Activated T-cell treated with anti-CD3 and anti-CD28 coated beads for 24 hours (primary cell): ENCODE data around the gene PFKFB4.

ENCODE experiments used
- DNase-seq: peaks from one replicate; pipeline ENCODE4 v3.0.0-alpha.2; 2020; ENCODE audit warnings: low read depth

Gene PFKFB4

DNA sequence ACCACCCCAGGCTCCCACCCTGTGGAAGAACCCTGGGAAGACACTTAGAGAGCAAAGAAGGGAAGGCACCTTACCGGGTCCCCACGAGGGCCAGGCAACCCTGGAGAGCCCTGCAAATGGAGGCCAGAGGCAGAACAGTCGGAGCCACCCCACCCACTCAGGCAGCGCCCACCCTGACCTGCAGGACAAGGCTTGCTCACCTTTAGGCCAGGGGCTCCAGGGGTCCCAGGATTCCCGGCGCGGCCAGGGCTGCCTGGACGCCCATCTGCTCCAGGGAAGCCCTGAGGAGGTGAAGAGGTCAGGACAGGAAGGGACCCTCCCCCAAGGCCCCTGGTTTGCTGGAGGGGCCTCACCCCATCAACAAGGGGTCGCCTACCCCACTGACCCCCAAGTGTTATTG lies 28.2 kb upstream of the PFKFB4 start:
- DNase-seq: no peak

DNA sequence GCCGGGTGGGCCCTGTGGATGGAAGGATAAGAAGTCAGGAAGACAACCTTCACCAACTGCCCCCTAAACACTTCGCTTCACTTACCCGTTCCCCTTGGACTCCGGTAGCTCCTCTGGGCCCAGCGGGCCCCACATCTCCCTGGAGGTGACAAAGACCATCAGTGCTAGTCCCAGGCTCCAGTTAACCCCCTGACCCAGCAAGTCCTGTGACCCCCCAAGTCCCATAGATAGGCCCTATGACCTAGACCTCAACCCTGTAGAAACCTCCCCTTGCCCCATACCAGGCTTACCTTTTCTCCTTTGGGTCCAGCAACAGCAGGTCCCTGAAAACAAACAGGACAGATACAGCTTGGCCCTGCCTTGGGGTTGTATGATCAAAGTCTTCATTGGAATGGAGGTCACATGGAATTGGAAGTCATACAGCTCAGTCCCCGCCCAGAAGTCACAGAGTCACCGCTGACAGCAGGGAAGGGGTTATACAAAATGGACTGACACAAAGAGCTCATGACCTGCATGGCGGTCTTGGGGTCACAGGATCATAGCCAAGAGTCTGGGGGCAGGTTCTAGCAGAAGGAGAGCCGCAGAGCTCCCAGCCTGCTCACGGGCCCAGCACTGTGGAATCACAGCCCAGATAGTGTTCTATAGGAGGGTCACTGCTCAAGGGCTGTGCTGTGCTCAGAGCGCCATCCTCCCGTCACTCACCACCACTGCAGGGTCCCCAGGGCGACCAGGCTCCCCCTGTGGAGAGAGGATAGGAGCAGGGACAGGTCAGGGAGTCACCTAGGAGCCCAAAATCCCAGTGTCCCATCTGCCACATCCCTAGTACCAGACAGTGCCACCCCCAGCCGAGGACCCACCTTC lies 25.2 kb upstream of the PFKFB4 start:
- no peak for DNase-seq

DNA sequence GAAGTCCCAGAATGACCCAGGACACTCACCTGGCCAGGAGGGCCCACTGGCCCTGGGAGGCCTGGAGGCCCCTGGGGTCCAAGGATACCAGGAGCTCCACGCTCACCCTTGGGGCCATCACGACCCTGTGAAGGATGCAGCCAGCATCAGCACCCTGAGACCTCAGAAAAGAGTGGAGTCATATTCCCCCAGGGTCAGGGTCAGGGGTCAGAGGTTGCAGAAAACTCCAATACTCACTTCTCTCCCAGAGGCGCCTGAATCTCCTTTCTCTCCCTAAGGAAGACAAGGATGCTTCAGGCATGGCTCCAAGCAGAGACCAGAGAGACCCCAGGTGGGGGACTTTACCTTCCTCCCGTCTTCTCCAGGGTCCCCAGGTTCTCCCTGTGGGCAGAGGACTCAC lies 20.0 kb upstream of the PFKFB4 start:
- no peak for DNase-seq

DNA sequence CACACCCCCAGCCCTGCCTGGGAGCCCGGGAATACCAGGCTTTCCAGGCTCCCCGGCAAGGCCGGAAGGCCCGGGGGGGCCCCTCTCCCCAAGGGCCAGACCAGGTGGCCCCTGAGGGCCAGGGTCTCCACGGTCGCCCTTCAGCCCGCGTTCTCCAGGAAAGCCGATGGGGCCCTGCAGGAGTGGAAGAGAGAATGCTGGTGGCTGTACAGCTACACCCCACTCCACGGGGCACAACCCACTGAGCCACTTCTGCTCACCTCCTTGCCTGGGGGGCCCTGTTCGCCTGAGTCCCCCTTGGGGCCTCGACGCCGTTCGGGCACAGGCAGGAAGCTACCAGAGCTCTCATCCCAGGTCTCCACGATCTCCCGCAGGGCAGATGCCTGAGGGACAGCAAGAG lies 18.8 kb upstream of the PFKFB4 start:
- DNase-seq: no peak

DNA sequence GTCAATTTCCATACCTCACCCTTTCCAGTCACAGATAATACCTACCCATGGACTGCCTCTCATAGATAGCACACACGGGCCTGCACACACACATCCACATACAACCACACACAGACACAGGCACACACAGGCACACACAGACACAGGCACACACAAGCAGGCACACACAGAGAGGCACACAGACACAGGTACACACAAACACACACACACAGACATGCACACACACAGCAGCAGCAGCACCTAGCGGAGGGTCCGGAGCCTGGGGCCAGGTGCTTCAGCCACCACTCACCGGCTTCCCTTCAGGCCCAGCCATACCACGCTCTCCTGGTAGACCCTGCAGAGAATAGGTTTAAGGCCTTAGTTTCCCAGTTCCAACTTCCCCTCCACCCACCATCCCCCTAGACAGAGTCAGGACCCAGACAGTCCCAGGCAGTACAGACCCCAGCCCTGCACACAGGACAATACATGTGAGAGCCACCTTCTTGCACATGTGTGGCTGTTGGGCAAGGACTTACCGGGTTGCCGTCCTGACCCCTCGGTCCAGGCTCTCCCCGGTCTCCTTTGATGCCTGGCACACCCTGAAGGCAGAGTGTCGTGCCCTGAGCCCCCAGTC lies 17.5 kb upstream of the PFKFB4 start:
- DNase-seq: no peak

DNA sequence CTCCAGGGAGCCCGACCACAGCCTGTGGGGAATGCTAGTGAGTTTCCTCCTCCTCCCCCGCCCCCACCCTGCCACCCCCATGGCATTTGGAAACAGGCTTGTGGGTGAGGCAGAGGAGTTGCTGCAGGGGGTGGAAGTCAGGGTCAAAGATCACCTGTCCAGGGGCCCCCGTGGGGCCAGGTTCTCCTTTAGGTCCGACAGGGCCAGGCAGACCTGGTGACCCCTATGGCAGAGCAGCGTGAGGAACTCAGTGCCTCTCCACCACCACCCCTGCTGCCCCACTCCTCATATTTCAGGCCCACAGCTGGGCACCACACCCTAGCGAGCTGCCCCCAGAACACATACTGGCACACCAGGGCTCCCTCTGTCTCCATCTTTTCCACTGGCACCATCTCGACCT lies 15.9 kb upstream of the PFKFB4 start:
- no peak for DNase-seq

DNA sequence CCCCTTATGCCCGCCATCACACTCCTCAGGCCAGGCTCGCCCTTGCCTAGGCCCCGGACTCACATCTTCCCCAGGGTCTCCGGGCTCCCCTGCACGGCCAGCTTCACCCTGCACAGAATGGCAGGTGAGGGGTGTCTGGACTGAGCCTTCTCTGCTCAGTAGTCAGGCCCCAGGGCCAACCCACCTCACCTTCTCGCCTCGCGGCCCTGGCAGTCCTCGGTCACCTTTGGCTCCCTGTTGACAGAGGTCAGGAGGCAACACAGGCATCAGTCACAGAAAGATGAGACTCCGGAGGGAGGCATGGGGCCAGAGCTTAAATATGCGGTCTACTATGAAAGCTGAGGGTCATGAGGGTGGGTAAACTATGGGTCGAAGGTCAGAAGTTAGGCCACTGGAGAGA lies 15.3 kb upstream of the PFKFB4 start:
- DNase-seq: no peak

DNA sequence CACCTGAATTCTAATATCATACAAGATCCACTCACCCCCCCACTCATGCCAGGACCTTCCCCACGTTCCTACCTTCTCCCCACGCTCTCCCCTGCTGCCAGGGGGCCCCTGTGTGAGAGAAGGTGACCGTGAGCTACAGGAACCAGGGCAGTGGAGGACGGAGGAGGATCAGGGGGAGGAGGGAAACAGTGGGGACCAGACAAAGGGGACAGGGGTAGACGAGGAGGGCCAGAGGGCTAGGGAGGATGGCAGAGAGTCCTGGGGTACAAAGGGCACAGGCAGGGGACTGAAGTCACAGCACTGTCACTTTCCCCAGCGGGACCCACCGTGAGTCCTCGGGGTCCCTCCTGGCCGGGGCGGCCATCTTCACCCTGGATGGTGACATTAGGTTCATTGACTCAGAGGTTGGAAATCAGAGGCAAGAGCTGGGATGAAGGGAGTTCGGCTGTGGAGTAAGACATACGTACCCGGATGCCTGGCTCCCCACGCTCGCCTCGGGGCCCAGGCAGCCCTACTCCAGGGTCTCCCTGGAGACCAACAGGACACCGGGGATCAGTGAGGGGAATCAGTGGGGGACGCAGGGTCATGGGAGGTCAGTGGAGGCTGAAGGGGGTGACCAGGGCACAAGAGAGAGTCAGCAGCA lies 13.3 kb upstream of the PFKFB4 start:
- no peak for DNase-seq

DNA sequence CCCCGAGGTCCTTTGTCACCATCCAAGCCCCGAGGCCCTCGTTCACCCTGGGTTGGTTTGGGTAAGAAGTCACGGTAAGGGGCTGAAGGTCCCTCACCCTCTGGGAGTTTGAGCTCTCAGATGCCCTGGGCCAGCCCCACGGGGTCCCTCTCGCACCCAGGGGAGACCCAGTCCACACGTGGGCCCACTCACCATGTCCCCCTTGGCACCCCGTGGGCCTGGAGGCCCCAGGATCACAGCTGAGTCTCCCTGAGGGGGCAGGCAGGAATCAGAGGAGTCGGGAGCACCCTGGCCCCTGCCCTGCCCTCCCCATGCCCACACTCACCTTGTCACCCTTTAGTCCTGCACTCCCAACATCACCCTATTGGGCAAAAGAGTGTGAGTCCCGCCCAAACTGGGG lies 12.8 kb upstream of the PFKFB4 start:
- DNase-seq: no peak

DNA sequence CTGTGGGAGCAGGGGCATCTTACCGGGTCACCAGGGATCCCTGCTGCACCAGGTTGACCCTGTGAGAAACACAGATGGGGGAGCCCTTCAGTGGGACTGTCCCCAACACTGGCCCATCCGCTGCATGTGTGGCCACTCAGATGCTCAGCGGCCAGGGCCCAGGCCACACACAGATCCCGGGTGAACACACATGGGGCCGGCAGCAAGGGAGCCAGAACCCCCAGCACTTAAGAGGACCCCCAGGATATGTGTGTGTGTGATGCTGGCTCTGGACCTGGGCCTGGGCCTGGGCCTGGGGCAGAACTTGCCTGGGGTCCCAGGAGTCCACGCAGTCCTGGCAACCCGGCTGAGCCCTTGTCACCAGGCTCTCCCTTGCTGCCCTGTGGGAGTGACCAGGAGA lies 11.9 kb upstream of the PFKFB4 start:
- no peak for DNase-seq

DNA sequence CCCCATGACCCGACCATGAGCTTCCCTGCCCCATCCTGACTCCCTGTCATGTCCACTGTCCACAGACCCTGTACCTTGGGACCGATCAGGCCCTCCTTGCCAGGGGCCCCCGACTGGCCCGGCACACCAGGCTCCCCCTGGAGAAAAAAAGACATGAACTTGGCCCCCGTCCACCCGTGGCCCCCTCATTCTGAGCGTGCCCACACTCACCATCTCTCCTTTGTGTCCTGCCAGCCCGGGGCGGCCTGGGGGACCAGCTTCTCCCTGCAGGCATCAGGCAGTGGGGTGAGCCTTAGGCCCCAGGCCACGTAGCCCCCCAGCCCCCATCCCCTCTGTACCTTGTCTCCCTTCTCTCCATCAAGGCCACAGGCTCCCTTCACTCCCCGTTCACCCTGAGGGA lies 10.9 kb upstream of the PFKFB4 start:
- DNase-seq: no peak

DNA sequence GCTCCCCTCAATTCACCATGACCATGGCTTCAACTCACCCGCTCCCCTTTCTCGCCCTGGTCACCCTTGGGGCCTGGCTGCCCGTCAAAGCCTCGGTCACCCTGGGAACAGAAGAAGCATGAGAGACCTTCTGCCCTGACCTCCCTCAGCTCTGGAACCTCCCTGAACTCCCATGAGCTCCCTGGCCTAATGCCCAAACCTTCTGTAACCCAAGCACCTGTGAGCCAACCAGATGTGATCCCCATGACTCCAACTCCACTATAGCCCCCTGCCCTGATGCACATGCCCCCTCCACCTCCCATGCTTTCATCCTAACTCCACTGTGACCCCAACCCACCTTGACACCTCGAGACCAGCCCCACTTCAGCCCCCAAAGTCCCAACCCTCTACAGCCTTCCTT lies 10.5 kb upstream of the PFKFB4 start:
- DNase-seq: no peak

DNA sequence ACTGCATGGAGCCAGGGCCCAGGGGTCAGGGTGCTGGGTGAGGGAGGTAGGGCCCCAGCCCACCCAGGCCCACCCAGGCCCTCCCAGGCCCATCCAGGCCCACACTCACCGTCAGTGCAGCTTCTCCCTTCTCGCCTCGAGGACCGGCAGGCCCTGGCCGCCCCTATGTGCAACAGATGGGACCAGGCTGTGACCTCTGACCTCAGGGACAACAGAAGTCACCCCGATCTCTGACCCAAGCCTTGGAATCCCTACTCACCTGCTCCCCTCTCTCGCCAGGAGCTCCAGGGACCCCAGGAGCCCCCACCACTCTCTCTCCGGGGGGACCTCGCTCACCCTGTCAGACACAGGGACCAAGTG lies 9.8 kb upstream of the PFKFB4 start:
- DNase-seq: no peak

DNA sequence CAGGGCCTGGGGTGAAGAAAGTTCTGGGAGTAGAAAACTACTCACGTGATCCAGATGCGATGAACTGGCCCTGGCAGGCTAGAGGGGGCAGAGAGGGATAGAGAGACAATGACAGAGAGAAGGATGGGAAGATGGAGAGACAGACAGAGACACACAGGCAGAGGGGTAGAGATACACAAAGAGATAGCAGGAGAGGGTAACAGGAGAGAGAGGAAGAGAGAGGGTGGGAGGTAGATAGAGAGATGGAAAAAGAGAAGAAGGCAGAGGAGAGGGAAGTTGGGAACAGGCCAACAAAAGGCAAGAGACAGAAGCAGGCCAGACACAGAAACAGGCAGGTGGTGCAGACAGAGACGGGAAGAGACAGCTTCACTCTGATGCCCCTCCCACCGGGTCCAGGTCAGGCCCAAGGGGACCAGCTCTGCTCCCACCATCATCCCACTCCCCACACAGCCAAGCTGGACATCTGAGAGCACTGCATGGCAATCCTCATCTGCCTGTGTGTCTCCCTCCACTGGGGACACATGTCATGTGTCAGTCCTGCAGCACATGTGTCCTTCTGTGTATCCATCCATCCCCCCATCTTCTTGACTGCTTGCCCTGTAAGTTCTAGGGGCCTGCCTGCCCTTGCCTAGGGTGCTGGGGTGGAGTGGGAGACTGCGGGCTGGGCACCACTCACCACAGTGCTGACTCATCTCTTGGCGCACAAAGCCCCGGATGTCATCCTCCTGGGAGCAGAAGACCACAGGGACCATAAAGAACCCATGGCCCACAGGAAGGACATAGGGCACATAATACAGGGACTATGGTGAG lies 9.2 kb upstream of the PFKFB4 start:
- DNase-seq: no peak

DNA sequence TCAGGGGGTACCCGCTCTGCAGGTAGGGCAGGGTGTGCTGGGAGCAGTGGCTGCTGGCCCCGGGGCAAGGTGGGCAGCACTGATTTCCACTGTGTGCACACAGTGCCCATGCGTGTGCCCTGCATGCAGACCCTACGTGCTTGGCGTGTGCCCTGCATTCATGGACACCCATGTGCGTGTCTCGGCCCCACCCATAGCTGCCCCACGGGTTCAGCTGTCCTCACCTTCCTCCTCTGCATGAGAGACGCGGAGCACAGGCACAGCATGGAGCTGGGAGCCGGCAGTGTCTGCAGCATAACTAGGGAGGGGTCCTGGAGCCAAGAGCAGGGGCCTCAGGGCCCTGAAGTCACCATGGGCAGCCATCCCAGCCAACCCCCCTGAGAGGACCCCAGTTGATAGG lies 8.6 kb upstream of the PFKFB4 start:
- DNase-seq: no peak

DNA sequence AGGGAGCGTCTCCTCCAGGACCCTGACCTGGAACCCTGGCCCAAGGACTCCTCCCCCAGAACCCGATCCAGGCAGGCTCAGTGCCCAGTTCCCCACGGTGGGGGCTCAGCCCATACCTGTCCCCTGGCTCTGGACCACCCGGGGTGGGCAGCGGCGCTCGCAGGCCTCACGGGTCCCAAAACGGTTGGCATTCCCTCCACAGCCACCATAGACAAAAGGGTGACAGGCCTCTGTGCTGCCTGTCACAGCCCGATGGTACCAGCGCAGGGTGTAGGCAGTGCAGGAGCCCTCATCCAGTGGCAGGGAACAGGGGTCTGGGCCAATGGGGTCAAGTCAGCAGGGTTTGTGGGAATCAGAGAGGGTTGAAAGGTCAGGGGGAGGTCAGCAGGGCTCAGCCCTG lies 8.1 kb upstream of the PFKFB4 start:
- no peak for DNase-seq

DNA sequence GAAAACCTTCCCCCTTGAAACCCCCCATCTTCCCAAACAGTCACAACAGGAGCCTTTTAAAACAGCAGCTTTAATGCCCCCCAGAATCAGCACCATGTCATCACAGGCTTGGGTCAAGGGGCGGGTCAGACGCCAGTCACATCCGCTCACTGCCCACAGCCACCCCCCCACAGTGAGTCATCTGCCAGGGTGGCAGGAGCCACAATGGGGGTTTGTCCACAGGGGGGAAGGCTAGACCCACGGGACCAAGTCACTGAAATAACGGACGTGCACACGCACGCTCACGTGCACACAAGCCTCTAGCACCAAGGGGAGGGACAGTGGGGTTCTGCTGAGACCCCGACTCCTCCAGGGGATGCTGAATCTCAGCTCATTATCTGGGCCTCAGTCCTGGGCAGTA lies 7.4 kb upstream of the PFKFB4 start:
- DNase-seq: no peak

DNA sequence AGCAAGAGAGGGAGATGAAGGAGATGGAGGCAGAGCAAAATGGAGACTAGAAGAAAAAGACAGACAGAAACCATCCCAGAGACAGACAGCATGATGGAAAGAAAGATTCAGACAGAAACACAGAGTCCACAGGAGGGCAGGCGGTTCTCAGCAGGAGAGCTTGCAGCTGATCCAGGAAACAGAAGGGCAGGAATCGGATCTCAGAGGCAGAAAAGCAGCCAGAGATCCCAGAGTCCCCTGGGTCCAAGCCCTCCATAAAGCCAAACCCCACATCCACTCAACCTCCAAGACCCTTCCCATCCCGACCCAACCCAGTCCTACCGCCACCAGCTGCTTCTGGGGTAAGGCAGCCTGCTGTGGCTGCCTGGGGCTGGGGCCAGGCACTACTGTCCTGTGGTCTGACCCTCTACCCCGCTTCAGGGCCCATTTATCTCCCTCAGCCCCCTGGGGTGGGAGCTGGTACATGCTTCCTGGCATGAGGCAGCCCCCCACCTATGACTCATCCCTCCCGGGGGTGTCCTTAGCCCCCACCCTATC lies 6.8 kb upstream of the PFKFB4 start, which contains the start of gene UCN2:
Gene UCN2, minus strand, starts transcription at position 400 of the 537 bp plus-strand sequence. CDS start 657 bp downstream, outside the sequence.
- DNase-seq: no peak

DNA sequence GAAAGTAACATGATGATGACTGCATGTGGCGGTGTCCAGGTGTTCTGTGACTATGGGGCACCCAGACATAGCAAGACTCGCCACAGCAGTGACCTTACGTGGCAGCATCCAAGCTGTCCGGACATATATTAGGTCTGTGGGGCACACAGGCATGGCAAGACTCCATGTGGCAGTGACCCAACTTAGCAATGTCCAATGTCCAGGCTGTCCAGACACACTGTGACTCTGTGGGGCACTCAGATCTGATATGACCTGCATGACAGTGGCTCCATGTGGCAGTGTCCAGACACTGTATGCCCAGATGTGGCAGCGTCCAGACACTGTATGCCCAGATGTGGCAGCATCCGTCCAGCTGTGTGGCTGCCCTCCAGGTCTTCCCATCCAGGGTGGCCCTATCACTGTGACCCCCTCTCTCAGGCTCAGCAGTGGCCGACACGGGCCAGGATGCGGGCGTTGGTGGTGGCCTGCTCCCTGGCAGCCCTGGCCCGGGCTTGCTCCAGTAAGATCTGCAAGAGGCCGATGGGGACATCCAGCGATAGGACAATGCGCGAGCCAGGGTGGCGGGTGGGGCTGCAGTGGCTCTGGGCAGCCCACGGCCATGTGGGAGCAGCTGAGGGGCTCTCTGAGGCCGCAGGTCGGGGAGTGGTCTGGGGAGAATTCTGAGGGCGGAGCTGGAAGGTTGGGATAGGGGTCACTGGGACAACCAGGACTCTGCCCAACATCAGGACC lies 5.9 kb upstream of the PFKFB4 start:
- no peak for DNase-seq

DNA sequence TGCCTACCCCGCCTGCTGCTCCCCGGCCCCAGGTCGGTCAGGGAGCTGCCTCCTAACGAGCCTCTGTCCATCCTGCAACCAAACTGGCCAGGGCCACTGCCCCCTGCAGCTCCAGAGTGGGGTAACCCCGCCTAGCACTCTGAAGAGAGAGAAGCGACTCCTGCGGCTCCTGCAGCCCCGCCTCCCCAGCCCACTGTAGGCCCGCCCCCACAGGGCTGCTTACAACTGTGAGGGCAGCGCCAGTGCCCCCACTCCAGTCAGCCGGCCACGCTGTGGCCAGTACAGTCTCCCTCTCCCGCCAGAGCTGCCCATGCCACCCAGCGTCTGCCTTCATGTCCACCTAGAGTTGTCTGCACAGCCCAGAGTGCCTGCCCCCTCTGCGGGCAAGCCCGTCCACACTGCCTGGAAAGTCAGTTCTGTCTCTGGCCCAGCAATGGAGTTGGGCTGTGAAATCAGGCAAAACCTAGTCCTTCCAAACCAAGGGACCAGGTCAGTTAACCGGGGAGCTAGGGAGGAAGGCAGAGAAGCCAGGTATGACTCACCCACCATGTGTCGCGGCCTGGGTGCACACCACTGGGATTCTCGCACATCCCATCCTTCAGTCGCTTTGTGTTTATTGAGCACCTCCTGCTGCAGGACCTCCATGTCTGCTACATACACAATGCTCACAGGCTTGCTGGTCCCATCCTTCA lies 4.6 kb upstream of the PFKFB4 start:
- DNase-seq: no peak

DNA sequence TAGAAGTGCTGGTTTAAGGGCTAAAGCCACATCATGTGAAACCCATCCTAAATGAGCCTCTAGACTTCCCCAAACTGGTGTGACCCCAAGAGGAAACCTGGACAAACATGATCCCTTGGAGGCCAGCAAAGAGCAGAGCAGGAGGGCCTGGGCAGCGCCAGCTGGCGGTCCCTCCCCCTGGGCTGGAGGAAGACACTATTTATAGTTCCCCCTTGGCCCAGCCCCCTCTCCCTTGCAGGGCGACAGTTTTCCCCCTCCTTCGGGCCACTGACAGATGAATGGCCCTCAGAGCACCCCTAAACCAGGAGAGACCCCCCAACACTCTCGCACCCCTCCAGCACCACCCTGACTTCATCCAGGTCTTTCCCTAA lies 4.0 kb upstream of the PFKFB4 start:
- DNase-seq: no peak
